HEK293T (cell line): ENCODE measurements around the gene AIF1L.

Experiments used
- ARNT ChIP-seq: fragments of 450-650 bp; IDR thresholded peaks from 2 replicates; pipeline ENCODE4 v1.6.1; 2017; ENCODE audit warnings: mild to moderate bottlenecking
- ELF4 ChIP-seq: fragments of 450-650 bp; IDR thresholded peaks from 2 replicates; pipeline ENCODE4 v1.6.1; 2017; ENCODE audit warnings: antibody characterized with exemption
- FOXA1 ChIP-seq: fragments of 450-650 bp; IDR thresholded peaks from 2 replicates; pipeline ENCODE4 v1.6.1; 2016; ENCODE audit warnings: mild to moderate bottlenecking
- TF ChIP-seq, protein P1 (sequence below): fragments of 450-650 bp; IDR thresholded peaks from 2 replicates; pipeline ENCODE4 v1.6.1; 2016

GRCh38 chr9:131100445-131100844 is 4.1 kb downstream of the AIF1L start:
- TF ChIP-seq ELF4 = no peak
- TF ChIP-seq FOXA1 = no peak
- no peak for TF ChIP-seq ARNT
- TF ChIP-seq, protein P1, sequence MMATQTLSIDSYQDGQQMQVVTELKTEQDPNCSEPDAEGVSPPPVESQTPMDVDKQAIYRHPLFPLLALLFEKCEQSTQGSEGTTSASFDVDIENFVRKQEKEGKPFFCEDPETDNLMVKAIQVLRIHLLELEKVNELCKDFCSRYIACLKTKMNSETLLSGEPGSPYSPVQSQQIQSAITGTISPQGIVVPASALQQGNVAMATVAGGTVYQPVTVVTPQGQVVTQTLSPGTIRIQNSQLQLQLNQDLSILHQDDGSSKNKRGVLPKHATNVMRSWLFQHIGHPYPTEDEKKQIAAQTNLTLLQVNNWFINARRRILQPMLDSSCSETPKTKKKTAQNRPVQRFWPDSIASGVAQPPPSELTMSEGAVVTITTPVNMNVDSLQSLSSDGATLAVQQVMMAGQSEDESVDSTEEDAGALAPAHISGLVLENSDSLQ = no peak
